ENCODE results near the gene SLC29A1.

- TF ChIP-seq, protein P1, sequence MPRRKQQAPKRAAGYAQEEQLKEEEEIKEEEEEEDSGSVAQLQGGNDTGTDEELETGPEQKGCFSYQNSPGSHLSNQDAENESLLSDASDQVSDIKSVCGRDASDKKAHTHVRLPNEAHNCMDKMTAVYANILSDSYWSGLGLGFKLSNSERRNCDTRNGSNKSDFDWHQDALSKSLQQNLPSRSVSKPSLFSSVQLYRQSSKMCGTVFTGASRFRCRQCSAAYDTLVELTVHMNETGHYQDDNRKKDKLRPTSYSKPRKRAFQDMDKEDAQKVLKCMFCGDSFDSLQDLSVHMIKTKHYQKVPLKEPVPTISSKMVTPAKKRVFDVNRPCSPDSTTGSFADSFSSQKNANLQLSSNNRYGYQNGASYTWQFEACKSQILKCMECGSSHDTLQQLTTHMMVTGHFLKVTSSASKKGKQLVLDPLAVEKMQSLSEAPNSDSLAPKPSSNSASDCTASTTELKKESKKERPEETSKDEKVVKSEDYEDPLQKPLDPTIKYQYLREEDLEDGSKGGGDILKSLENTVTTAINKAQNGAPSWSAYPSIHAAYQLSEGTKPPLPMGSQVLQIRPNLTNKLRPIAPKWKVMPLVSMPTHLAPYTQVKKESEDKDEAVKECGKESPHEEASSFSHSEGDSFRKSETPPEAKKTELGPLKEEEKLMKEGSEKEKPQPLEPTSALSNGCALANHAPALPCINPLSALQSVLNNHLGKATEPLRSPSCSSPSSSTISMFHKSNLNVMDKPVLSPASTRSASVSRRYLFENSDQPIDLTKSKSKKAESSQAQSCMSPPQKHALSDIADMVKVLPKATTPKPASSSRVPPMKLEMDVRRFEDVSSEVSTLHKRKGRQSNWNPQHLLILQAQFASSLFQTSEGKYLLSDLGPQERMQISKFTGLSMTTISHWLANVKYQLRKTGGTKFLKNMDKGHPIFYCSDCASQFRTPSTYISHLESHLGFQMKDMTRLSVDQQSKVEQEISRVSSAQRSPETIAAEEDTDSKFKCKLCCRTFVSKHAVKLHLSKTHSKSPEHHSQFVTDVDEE (CRISPR knock-in tag; IDR thresholded peaks at IDR 0.05): no peak
- TF ChIP-seq OSR1 (CRISPR knock-in tag; IDR thresholded peaks at IDR 0.05): no peak
- TF ChIP-seq ZC3H10 (CRISPR knock-in tag; IDR thresholded peaks at IDR 0.05): no peak
- TF ChIP-seq, protein P2, sequence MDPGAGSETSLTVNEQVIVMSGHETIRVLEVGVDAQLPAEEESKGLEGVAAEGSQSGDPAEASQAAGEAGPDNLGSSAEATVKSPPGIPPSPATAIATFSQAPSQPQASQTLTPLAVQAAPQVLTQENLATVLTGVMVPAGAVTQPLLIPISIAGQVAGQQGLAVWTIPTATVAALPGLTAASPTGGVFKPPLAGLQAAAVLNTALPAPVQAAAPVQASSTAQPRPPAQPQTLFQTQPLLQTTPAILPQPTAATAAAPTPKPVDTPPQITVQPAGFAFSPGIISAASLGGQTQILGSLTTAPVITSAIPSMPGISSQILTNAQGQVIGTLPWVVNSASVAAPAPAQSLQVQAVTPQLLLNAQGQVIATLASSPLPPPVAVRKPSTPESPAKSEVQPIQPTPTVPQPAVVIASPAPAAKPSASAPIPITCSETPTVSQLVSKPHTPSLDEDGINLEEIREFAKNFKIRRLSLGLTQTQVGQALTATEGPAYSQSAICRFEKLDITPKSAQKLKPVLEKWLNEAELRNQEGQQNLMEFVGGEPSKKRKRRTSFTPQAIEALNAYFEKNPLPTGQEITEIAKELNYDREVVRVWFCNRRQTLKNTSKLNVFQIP (CRISPR knock-in tag; IDR thresholded peaks at IDR 0.05; ENCODE audit: borderline replicate concordance, low read depth): no peak
- TF ChIP-seq ZNF70 (CRISPR knock-in tag; IDR thresholded peaks at IDR 0.05): no peak
- no peak for TF ChIP-seq RARB (CRISPR knock-in tag; IDR thresholded peaks at IDR 0.05)
- no peak for TF ChIP-seq PATZ1 (CRISPR knock-in tag; IDR thresholded peaks at IDR 0.05; ENCODE audit: borderline replicate concordance)
- TF ChIP-seq ZNF565 (CRISPR knock-in tag; conservative IDR thresholded peaks at IDR 0.05; ENCODE audit: low read depth): no peak
- no peak for TF ChIP-seq ZFP3 (CRISPR knock-in tag; IDR thresholded peaks at IDR 0.05)
- no peak for TF ChIP-seq TOX (CRISPR knock-in tag; IDR thresholded peaks at IDR 0.05; ENCODE audit: borderline replicate concordance)
- no peak for TF ChIP-seq ARNTL (CRISPR knock-in tag; IDR thresholded peaks at IDR 0.05; ENCODE audit: borderline replicate concordance, low read depth)
- TF ChIP-seq PPARA (CRISPR knock-in tag; IDR thresholded peaks at IDR 0.05; ENCODE audit: borderline replicate concordance): no peak
- no peak for TF ChIP-seq GLIS3 (CRISPR knock-in tag; IDR thresholded peaks at IDR 0.05)
These were observed 21.6 kb upstream of the SLC29A1 start for GRCh38 chr6:44201638-44202303.
